HepG2 (cell line): Measurements from ENCODE around the gene BPIFB4. TPM values are rescaled to one million over a fixed set of nuclear protein-coding genes. Genes with fewer than 3 reads are reported as not detected.

Source experiments
- AGO2 ChIP-seq: fragments of 200-400 bp; formaldehyde crosslinking; optimal IDR thresholded peaks from 2 replicates; pipeline ENCODE3; 2017; ENCODE audit warnings: mild to moderate bottlenecking, low read depth, low read length, moderate library complexity
- ASH2L ChIP-seq: fragments of 300-600, 200-600 bp; sonication (generic); IDR thresholded peaks from 2 replicates; pipeline ENCODE4 v1.7.0; 2017; ENCODE audit warnings: low read depth, mild to moderate bottlenecking, moderate library complexity, mixed read lengths, low read length; ENCODE audit not compliant: insufficient read length
- BCLAF1 ChIP-seq: fragments of 450-650 bp; IDR thresholded peaks from 2 replicates; pipeline ENCODE4 v1.6.1; 2017; ENCODE audit warnings: mild to moderate bottlenecking
- BRF2 ChIP-seq: sonication (generic); formaldehyde crosslinking; IDR thresholded peaks from 2 replicates; pipeline ENCODE4 v1.8.1; 2022; ENCODE audit warnings: mild to moderate bottlenecking, missing genetic modification reagents
- CCDC6 ChIP-seq: sonication (generic); formaldehyde crosslinking; IDR thresholded peaks from 2 replicates; pipeline ENCODE4 v1.8.1; 2022; ENCODE audit warnings: mild to moderate bottlenecking, missing genetic modification reagents, moderate library complexity
- EEA1 ChIP-seq: sonication (generic); formaldehyde crosslinking; IDR thresholded peaks from 2 replicates; pipeline ENCODE4 v1.5.1; 2020; ENCODE audit warnings: mild to moderate bottlenecking, missing genetic modification reagents, borderline replicate concordance
- ETV5 ChIP-seq: IDR thresholded peaks from 2 replicates; pipeline ENCODE4 v1.6.1; 2018; ENCODE audit warnings: missing biosample characterization, missing genetic modification reagents, inconsistent platforms, borderline replicate concordance
- GTF2F1 ChIP-seq: fragments of 150-350 bp; IDR thresholded peaks from 2 replicates; pipeline ENCODE4 v1.6.1; 2014; ENCODE audit warnings: low read length
- HCFC1 ChIP-seq: fragments of 150-350 bp; IDR thresholded peaks from 2 replicates; pipeline ENCODE4 v1.6.1; 2014; ENCODE audit warnings: low read depth, low read length
- HMG20B ChIP-seq: conservative IDR thresholded peaks from 2 replicates; pipeline ENCODE4 v1.6.1; 2016; ENCODE audit warnings: missing genetic modification reagents, missing compliant biosample characterization
- HNF4G ChIP-seq, 2 experiments: sonication (generic) in 1 of 2; formaldehyde crosslinking in 1 of 2; IDR thresholded peaks; 2 replicates each; pipeline versions ENCODE4 v1.4.0 to v1.6.1; 2011 to 2020; ENCODE audit warnings: borderline replicate concordance in 2 of 2, low read depth in 2 of 2, mild to moderate bottlenecking in 2 of 2, low read length in 1 of 2, missing genetic modification reagents in 1 of 2, moderate library complexity in 1 of 2
- MED1 ChIP-seq: sonication (generic); formaldehyde crosslinking; IDR thresholded peaks from 2 replicates; pipeline ENCODE4 v1.4.0; 2020; ENCODE audit warnings: missing genetic modification reagents
- NFKB2 ChIP-seq: sonication (generic); formaldehyde crosslinking; IDR thresholded peaks from 2 replicates; pipeline ENCODE4 v1.4.0; 2020; ENCODE audit warnings: missing genetic modification reagents, borderline replicate concordance
- RNF219 ChIP-seq: sonication (generic); formaldehyde crosslinking; IDR thresholded peaks from 2 replicates; pipeline ENCODE4 v1.5.0; 2020; ENCODE audit warnings: mild to moderate bottlenecking, missing genetic modification reagents
- RXRB ChIP-seq: IDR thresholded peaks from 2 replicates; pipeline ENCODE4 v1.6.1; 2016; ENCODE audit warnings: borderline replicate concordance, missing genetic modification reagents, missing compliant biosample characterization
- ZBTB1 ChIP-seq: sonication (generic); formaldehyde crosslinking; IDR thresholded peaks from 2 replicates; pipeline ENCODE4 v1.4.0; 2020; ENCODE audit warnings: missing genetic modification reagents, borderline replicate concordance
- ZBTB7A ChIP-seq: sonication (generic); formaldehyde crosslinking; IDR thresholded peaks from 2 replicates; pipeline ENCODE4 v1.8.0; 2022; ENCODE audit warnings: mild to moderate bottlenecking, missing genetic modification reagents
- ZFY ChIP-seq: sonication (generic); formaldehyde crosslinking; IDR thresholded peaks from 2 replicates; pipeline ENCODE4 v1.4.0; 2020; ENCODE audit warnings: missing genetic modification reagents
- ZNF263 ChIP-seq: sonication (generic); formaldehyde crosslinking; IDR thresholded peaks from 2 replicates; pipeline ENCODE4 v1.4.0; 2020; ENCODE audit warnings: missing genetic modification reagents
- ZNF496 ChIP-seq: sonication (generic); formaldehyde crosslinking; IDR thresholded peaks from 2 replicates; pipeline ENCODE4 v1.8.1; 2023; ENCODE audit warnings: mild to moderate bottlenecking, moderate library complexity, missing genetic modification reagents; ENCODE audit not compliant: insufficient replicate concordance
- ZNF567 ChIP-seq: sonication (generic); formaldehyde crosslinking; IDR thresholded peaks from 2 replicates; pipeline ENCODE4 v1.8.1; 2023; ENCODE audit warnings: mild to moderate bottlenecking, missing genetic modification reagents, borderline replicate concordance
- ZNF850 ChIP-seq: sonication (generic); formaldehyde crosslinking; conservative IDR thresholded peaks from 2 replicates; pipeline ENCODE4 v1.9.0; 2021; ENCODE audit warnings: mild to moderate bottlenecking, missing genetic modification reagents
- ZNF878 ChIP-seq: sonication (generic); formaldehyde crosslinking; IDR thresholded peaks from 2 replicates; pipeline ENCODE4 v1.8.1; 2023; ENCODE audit warnings: mild to moderate bottlenecking, missing genetic modification reagents, moderate library complexity
- ZUFSP ChIP-seq: sonication (generic); formaldehyde crosslinking; IDR thresholded peaks from 2 replicates; pipeline ENCODE4 v1.9.0; 2021; ENCODE audit warnings: missing genetic modification reagents, mild to moderate bottlenecking, borderline replicate concordance
- polyA plus RNA-seq, 8 experiments: library from polyadenylated mRNA; depleted of rRNA in 3 of 8; stranded (reverse) in 7 of 8; unstranded in 1 of 8; fragments of >200 nt; fragmentation: Illumina TruSeq in 4 of 8; extraction: Trizol in 4 of 8; gene quantifications; 2 replicates each; pipeline versions ENCODE4 v1.2.1 to v1.2.3, GENCODE V29; 2011 to 2016; ENCODE audit warnings: low read depth in 4 of 8, missing spikeins in 1 of 8, mixed read lengths in 1 of 8; ENCODE audit not compliant: insufficient read depth in 1 of 8
- total RNA-seq, 5 experiments: library from RNA; depleted of rRNA; stranded (reverse); fragments of >200 nt; fragmentation: Illumina TruSeq; extraction: Trizol; gene quantifications; 2 replicates each; pipeline ENCODE4 v1.2.3, GENCODE V29; 2016; ENCODE audit warnings: low read depth in 1 of 5

The BPIFB4 gene
- total and polyA plus RNA-seq, 2 of the 13 experiments (the other 11 are each of a cell fraction or from before 2014, with no cell fraction given), result 0.09 TPM; not detected in 1

GRCh38 chr20:33125983-33126382 is 46.5 kb downstream of the BPIFB4 start (continued):
- TF ChIP-seq ZNF567 (CRISPR knock-in tag) (no peak), BRF2 (CRISPR knock-in tag) (no peak), ZBTB1 (no peak), BCLAF1 (no peak), ETV5 (CRISPR knock-in tag) (no peak), RNF219 (no peak), ZNF850 (no peak), GTF2F1 (no peak), MED1 (CRISPR knock-in tag) (0 out of 2 replicates have a peak, but pooled peaks have one; percentile 11), ASH2L (no peak), AGO2 (no peak), NFKB2 (CRISPR knock-in tag) (no peak), ZFY (CRISPR knock-in tag) (no peak), HCFC1 (no peak), HMG20B (CRISPR knock-in tag) (no peak), ZNF496 (CRISPR knock-in tag) (no peak), RXRB (CRISPR knock-in tag) (peak; percentile 88), ZNF878 (no peak), ZUFSP (CRISPR knock-in tag) (no peak), HNF4G (IDR thresholded peaks at IDR 0.05; ENCODE audit: borderline replicate concordance, low read depth, low read length) (0 out of 2 replicates have a peak, but pooled peaks have one; percentile 26), HNF4G (CRISPR knock-in tag; IDR thresholded peaks at IDR 0.05; ENCODE audit: borderline replicate concordance, low read depth) (no peak), EEA1 (CRISPR knock-in tag) (no peak), CCDC6 (CRISPR knock-in tag) (no peak), ZBTB7A (CRISPR knock-in tag) (no peak), ZNF263 (CRISPR knock-in tag) (no peak)
